Hippocampal formation (tissue), 2 donors: ENCODE data around the gene SMO.

ENCODE experiments used
- DNase-seq, 2 donors: peaks; one replicate each; lab custom pipeline; 2025; lab: John Stamatoyannopoulos, UW

Gene SMO

DNA sequence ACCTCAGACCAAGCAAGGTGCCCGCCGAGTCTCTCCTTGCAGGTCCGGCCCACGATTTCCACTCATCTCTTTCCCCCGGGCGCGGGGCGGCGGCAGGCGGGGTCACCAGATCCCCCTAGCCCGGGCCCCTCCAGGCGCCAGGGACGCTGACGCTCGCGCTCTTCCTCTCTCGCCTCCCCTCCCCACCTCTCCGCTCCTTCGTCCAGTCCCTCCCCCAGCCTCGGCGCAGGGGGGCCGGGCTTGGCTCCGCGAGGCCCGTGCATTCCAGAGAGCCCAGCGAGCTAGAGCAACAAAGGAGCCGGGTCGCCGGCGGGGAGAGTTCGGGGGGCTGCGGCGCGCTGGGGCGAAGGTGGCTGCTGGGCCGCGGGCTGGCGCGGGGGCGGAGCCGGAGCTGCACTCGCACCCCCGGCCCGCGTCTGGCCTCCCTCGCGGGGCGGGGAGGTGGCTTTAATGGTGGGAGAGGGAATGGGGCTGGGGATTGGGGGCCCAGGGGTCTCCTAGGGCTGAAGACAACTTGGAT is at the start of gene SMO:
TSS of gene SMO (plus strand) at position 262 of the 520 bp plus-strand sequence. CDS start 519 bp downstream, outside the sequence.
- DNase-seq, result peak in 1 of 2 donors; percentile 11

DNA sequence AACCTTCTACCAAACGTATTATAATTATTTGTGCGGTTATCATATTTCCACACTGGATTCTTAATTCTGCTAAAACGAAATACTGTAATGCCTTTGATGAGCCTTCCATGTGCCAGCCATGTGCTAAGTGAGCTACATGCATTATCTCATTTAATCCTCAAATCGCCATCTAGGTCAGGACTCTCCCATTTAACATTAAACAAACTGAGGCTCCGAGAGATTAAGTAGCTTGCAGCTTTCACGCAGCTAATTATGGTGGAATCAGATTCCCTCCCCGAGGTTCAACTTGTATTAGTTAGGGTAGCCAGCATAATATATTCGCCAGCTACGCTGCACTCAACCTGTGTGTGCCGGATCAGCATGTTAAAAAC is 44.7 kb upstream of the SMO start:
- DNase-seq, result no peak

DNA sequence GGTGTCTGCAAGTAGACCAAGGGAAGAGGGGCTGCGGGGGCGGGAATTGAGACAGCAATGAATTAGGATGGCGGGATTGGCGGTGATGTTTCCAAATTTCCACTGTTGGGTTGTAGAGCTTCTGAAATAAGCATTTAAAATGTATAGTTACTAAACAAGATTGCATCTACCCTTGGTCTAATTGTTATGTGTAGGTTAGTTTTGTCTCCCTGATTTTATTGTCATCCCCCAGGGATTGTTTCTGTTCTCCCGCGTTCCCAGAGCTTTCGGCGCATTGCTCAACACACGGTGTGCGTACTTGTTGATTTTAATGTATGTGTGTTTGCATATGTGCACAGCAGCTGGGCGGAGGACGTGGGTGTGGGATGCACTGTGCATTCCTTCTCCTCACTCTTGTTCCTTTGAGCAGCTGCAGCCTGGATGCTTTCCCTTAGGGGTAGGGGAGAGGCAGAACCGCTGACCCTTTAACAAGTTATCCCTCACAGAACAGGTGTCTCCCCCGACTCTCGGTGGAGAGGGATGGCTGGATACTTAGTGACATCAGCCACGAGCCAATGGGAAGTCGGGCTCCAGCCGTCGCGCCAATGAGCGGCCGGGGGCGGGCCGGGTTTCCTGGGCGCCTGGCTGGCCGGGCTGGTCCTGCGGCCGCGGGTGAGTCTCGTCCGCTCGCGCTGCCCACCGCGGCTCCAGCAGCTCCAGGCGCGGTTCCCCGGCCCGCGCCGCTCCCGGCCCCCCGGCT is 44.2 kb upstream of the SMO start, which contains the start of gene TSPAN33:
TSS of gene TSPAN33 (plus strand) at position 613 of the 739 bp plus-strand sequence. CDS start 274 bp downstream, outside the sequence.
- peak; percentile 69 to 83 for DNase-seq

DNA sequence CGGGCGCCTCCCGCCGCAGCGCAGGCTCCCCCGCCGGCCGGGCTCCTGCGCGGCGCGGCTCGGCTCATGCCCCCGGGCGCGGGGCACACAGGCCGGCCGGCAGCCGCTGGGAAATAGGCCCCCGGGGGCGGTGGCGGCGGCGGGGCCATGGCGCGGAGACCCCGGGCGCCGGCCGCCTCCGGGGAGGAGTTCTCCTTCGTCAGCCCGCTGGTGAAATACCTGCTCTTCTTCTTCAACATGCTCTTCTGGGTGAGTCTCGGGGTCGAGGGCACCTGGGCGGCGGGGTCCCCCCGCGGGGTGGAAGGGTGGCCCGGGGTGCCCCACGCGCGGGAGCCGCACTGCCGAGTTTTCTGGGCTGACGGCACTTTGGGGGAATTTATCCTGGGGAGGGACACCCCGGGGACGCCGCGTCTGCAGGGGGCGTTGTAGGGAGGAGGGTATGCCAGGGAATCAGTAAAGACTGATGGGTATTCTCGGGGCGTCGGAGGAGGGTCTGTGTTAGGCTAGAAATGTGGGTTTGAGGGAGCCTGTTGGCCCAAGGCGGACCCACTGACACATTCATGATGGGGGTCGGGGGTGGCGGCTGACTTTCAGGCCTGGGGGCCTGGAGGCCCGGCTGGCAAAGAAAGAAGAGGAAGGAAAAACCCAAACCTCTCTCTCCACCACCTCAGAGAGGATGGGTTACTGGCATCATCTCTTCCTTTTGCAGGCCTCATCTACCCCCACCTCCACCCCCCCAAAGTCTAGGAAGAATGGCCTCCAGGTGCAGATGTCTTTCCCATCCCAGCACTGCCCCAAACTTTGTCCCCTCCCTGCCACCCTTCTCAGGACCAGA is 43.4 kb upstream of the SMO start:
- no peak for DNase-seq

DNA sequence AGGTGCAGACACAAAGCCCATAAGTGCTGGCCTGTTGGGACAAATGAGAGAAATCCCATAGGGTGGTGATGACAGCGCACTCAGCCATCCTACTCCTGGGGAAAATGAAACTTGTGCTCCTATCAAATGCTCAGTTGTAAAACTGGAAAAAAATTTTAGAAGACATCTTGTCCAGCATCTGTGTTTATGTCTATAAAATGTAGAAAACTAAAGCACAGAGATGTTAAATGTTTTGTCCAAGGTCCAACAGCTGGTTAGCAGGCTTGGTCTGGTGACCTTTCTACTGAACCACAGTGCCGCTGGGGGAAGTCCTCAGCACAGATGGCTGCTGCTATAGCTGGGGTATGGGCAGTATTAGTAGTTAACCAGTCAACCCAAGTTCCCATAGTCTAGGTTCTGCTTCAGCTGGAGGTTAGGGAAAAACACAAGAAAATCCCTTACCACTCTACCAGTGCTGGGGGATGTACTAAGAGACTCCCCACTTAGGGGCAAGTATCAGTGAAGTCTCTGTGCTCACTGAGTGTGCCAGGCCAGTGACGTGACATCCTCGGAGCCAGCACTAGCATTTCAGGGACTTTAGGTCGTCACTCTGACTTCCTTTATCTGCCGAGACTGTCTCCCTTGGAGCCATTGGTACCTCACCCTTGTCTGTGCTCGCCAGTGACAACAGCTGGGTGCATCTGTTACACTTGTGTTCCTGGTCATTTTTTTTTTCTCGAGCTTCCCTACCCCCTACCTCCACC is 42.0 kb upstream of the SMO start:
- no peak for DNase-seq

DNA sequence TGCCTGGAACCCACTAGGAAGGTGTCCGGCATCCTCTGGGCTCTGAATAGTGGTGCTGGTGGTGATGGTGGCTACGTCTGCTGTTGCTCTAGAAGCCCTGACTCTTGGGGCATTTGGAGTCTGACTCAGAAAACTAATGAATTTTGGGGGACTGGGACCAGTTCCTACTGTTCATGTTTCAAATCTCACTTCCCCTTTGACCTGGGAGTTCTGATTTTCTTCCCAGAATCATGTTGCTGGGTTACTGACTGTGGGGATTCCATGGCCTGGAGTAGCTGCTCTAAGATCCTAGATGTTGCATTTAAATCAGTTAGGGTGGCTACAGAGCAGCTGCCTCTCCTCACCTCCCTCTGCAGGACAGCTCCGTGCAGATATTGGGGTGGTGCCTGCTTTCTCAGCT is 40.7 kb upstream of the SMO start:
- DNase-seq, result no peak

DNA sequence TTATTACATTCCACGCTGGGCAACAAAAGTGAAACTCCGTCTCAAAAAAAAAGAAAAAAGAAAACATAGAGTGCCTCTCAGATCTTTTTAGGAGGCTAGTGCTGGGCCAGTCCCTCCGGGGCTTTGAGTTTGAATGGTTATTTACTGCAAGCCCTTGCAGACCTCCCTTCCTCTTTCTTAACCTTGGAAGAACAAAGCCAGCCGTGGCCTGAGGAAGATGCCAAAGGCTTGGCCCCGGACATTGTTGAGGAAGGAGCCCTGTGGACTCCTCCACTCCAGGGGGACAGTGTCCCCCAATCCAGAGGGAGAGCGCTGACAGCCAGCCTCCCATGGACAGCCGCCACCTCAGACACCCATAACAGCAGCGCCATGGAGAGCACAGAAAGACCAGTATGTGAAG is 38.9 kb upstream of the SMO start:
- DNase-seq, result no peak

DNA sequence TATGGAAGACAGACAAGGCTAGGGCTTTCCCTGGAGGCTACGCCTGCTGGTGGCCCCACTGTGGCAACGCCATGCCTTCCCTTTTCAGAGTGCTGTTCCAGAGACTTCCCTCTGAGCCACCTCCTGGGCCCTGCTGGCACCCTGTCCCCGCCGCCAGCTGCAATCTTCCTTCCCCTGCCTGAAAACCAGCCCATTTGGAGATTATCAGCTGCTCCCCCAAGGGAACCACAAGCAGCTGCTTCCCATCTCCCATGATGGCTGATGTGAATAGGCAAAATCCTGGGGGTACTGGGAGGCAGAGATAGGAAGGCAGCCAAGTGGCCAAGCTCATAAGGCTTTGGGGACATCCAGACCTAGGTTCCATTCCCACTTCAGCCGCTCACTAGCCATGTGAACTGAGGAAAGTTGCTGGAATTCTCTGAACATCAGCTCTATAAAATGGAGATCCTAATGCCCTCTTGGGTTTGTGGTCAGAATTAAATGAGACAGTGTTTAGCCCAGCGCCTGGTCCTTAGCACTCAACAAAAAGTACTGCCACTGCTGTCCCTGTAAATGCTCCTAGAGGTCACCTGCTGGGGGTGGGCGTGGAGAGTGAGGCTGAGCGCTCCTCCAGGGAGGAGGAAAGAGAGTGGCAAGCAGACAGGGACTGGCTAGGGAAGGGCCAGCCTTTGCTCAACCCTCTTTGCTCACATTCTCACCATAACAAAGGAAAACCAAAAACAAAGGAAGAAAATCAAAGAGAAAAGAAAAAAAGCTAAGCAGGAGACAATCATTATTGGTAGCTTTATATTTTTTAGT is 38.0 kb upstream of the SMO start:
- DNase-seq, result no peak

DNA sequence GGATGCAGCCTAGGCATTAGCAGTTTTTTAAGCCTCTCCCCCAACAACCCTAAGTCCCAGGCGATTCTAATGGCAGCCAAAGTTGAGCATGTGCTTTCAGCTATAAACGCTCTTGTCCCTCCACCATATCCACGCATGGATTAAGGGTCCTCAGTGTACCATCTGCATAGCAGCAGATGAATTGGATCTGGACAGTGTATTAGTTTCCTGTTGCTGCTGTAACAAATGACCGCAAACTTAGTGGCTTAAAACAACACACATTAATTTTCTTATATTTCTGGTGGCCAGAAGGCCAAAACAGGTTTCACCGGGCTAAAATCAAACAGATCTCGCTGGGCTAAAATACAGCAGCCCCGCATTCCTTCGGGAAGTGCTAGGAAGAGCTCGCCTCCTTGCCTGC is 30.8 kb upstream of the SMO start:
- DNase-seq, result no peak

DNA sequence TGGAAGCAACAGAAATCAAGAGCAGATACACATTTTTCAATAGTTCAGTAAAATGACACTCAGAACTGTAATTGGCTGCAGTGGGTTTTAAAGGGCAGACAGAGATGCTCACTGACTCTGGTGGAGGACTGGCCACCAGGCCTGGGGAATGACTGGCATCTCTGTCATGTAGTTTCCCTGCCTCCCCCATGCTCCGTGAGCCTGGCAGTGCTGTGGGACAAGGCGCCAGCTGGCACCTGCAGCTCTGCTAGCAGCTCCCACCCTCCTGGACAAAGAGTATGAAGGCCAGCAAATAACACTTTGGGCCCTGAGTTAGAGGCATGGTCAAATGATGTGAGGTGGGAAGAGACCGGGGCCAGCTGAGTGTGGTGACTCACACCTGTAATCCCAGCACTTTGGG is 28.9 kb upstream of the SMO start:
- DNase-seq, result no peak

DNA sequence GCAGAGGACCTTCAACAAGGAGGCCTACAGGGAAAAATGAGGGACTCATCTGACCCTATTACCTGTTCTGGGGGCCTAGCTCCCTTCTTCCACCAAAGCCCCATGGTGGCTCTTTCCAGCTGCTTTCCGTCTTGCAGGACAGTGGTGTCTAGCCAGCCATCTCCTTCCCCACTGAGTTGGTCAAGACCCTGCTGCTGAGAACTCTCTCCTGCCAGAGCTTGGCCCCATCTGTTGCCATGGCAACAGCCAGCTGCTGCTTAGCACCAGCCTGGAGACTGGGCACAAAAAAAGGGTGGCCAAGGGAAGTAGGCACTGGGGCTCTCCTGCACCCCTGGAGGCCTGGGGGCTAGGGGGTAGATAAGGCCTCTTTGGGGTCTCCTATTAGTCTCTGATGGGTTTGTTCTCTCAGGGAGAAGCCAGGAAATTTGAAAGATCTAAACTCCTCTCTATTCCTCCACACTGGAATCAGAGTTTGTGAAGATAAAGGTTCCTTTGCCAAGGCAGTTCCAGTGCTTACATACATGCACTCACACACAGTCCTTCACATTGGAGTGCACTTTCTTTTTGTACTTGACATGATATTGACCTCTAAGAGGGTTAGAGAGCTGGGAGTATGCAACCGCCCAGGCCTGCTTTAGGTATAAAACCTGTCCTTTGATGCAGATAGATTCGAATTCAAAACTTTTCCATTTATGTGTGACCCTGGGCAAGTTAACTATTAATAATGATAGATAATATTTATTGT is 28.1 kb upstream of the SMO start:
- no peak for DNase-seq

DNA sequence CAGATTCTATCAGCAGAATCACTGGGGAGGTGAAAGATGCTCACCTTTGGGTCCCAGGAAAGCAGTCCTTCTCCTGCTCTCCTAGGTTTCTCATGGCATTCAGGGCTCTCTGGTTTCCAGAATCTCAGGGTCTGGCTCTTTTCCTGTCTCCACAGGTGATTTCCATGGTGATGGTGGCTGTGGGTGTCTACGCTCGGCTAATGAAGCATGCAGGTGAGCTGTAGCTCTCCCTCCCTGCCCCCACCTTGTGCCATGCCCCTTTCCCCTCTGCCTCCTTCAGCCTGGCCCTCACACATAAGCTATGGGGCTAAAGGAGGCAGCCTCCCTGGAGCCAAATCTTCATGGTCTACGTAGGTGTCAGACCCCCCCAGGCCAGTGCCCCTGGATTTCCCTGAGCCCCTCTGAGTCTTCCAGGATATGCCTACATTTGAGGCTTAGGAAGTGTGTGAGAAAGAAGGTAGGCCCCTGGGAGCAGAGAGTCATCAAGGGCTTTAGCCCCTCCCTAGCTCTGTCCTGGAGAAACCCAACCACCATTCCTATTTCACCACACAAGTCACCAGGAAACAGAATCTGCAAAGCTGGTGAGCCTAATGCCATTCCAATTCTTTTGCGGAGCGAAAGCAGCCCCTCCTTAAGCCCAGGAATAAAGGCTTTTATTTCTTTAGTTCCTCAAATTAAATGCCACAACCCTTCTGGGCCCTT is 26.8 kb upstream of the SMO start:
- no peak for DNase-seq

DNA sequence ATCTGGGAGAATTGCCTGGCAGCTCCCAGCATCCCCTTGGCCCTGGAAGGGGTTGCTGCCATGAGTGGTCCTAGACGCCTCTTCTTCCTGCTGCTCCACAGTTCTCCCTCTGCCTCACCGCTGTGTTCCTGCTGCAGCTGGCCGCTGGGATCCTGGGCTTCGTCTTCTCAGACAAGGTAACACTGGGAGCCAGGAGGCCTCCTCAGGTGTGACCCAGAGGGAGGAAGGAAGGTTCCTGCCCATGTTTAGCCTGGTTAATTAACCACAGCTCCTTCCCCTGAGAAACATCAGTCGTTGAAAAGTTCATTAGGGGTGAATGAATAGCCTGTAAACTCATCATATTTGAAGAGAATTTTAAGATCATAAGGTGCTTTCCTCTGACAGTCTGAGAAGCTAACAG is 25.7 kb upstream of the SMO start:
- DNase-seq, result no peak

DNA sequence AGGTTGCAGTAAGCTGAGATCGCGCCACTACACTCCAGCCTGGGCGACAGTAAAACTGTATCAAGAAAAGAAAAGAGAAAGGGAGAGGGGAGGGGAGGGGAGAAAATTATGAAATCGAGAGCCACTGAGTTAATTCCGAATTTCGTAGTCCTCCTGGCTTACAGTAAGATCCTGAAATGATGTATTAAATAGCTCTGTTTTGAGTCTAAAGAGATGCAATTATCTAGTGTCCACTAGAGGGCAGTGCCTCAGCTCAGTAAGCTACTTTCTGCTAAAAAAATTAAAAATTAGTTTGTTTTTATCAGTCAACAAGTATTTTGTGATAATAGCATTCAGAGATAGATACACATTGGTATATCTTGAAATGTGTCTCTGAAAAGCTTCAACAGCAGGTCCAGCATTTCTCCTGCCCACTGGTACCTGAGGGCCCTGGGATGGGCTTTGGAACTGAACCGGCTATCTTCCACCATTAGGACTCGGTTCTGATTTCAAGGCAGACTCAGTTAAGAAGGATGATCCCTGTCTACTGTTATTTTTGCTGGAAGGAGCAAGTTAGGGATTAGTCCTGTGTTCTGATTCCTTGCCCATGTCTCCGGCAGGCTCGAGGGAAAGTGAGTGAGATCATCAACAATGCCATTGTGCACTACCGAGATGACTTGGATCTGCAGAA is 24.4 kb upstream of the SMO start:
- peak in 1 of 2 donors; percentile 15 for DNase-seq

DNA sequence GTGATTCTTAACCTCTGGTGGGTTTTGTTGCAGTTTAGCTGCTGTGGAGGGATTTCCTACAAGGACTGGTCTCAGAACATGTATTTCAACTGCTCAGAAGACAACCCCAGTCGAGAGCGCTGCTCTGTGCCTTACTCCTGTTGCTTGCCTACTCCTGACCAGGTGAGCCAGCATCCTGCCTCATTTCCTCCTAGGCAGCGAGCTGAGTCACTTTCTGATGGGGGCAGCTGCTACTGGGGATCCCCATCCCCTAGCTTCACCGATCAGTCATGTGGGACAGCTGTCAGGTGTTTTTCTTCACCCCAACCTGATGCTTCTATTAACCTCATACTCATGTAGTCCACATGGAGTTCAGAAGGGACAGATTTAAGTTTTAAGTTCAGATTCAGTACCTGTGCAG is 21.7 kb upstream of the SMO start:
- DNase-seq, result no peak

DNA sequence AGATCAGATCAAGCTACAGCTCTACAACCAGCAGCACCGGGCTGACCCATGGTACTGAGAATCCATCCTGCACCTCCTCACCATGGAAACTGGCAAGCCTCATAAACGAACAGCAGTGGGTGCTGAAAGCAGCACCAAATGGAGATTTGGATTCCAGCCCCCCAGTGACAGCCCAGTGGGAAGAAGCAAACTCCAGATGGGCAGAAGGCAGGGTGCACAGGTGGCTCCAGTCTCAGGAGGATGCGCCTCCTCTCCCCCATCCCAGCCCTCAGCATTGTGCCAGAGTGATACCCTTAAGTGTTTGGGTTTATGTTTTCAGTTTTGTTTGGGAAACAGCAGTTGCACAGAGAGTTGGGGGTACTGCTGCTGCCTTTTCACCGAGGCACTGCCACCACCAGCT is 20.6 kb upstream of the SMO start:
- no peak for DNase-seq

DNA sequence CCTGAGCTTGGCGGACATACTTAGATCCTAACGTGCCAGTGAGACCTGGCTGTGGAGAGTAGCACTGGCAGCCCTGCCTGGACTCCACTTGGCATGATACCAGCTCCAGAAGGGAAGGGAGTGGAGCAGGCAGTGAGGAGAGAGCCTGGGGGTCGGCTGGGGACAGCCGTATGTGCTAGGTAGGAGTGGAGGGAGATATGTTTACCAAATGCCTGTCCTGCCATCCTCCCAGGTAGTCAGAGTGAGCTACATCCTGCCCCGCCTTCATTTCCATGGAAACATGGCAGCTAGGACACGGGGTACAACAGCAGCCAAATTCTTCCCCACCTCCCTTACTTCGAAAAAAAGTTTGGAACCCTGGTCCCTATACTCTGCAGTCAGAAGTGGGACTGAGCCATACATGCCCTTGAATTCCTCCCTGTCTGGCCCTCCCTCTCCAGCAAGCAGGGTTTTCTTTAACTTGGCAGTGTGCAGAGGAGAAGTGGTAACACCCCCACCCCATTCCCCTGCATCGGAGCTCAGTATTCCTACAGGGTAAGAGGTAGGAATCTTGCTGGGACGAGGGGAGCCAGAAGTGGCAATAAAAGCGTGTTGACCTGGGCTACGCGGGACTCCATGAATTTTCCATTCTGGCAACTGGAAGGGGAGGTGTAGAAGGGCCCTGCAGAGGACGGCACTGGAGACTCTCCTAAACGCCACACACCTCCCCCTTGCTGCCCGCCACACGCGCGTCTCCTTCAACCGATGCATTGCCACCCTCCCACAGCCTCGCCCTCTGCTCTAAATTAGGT is 20.0 kb upstream of the SMO start:
- no peak for DNase-seq

DNA sequence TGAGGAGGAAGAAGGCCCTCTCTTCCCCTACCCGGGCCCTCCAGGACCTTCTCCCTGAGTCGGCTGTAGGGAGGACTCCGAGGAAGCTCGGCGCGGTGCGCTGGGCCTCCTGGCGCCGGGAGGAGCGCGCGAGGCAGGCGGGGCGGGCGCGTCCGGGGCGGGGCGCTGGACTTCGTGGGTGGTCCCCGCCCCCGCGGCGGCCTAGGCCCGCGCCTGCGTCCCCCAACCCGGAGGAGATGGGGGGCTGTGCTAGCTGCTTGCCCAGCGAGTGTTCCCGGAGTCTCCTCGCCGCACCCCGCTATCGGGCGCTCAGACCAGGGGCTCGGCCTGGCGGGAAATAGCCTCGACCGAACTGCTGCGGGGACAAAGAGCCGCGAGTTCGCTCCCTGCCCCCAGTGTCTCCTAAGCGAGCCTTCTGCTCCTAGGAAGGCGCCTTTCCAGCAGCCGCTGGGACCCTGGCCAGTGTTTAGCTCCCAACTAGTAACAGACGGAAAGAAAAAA is 19.2 kb upstream of the SMO start:
- peak in 1 of 2 donors; percentile 17 for DNase-seq
